Naive thymus-derived CD4-positive, alpha-beta T cell (primary cell): ENCODE results near the gene MED13L. TPM values are rescaled to one million over a fixed set of nuclear protein-coding genes. Genes with fewer than 3 reads are reported as not detected.

Experiments
- ATAC-seq: fragments of 150-1000 bp; cut with Tn5 transposase; 2 replicates; pipeline ENCODE4 v1.10.0; 2021; ENCODE audit warnings: mild to moderate bottlenecking, moderate library complexity
- CTCF ChIA-PET: fragments of 350-600 bp; sonication (Branson Sonifier 250); formaldehyde crosslinking; loops from one replicate; lab custom pipeline; 2021; ENCODE audit warnings: antibody characterized with exemption; lab: Charles Lee
- POLR2A ChIA-PET: fragments of 350-600 bp; sonication (Branson Sonifier 250); formaldehyde crosslinking; loops from one replicate; lab custom pipeline; 2021; ENCODE audit warnings: antibody characterized with exemption, inconsistent platforms; lab: Charles Lee
- DNase-seq, 9 donors: peaks; one replicate each; pipeline versions ENCODE4 v3.0.0 to v3.0.0-alpha.2; 2020 to 2022; ENCODE audit warnings: mixed read lengths in 1 of 9
- H3K27ac ChIP-seq: one replicate; pipeline ENCODE4 v1.7.0; 2013; ENCODE audit warnings: mild to moderate bottlenecking, low read depth, low read length, moderate library complexity
- H3K27me3 ChIP-seq, 2 donors: one replicate each; pipeline ENCODE4 v1.7.0; 2013; ENCODE audit warnings: low read length in 2 of 2, mild to moderate bottlenecking in 2 of 2, moderate library complexity in 2 of 2; ENCODE audit not compliant: control insufficient read depth in 2 of 2, insufficient read depth in 2 of 2
- H3K36me3 ChIP-seq, 3 experiments: 1 replicate in 2 of 3; 2 replicates in 1 of 3; pipeline ENCODE4 v1.7.0; 2013; ENCODE audit warnings: low read length in 3 of 3, mild to moderate bottlenecking in 3 of 3, moderate library complexity in 1 of 3; ENCODE audit not compliant: insufficient read depth in 3 of 3, control insufficient read depth in 2 of 3
- H3K4me1 ChIP-seq, 2 donors: one replicate each; pipeline ENCODE4 v1.7.0; 2013; ENCODE audit warnings: low read length in 2 of 2, mild to moderate bottlenecking in 2 of 2, moderate library complexity in 1 of 2; ENCODE audit not compliant: control insufficient read depth in 2 of 2, insufficient read depth in 2 of 2
- H3K4me3 ChIP-seq: 2 replicates; pipeline ENCODE4 v1.7.0; 2013; ENCODE audit warnings: mild to moderate bottlenecking, low read length
- H3K9me3 ChIP-seq, 3 experiments: 1 replicate in 2 of 3; 2 replicates in 1 of 3; pipeline ENCODE4 v1.7.0; 2013; ENCODE audit warnings: low read length in 3 of 3; ENCODE audit not compliant: control insufficient read depth in 2 of 3
- H3K27ac Mint-ChIP-seq, 9 donors: one replicate each; pipeline ENCODE4 v1.8.0; 2020 to 2022; ENCODE audit warnings: mixed read lengths in 9 of 9, mild to moderate bottlenecking in 8 of 9, moderate library complexity in 5 of 9, inconsistent platforms in 2 of 9
- H3K27me3 Mint-ChIP-seq, 5 donors: one replicate each; pipeline ENCODE4 v1.8.0; 2021 to 2022; ENCODE audit warnings: mixed read lengths in 5 of 5, mild to moderate bottlenecking in 1 of 5
- H3K36me3 Mint-ChIP-seq, 5 donors: one replicate each; pipeline ENCODE4 v1.8.0; 2020 to 2022; ENCODE audit warnings: mixed read lengths in 5 of 5, mild to moderate bottlenecking in 3 of 5, inconsistent platforms in 1 of 5
- H3K4me1 Mint-ChIP-seq, 7 donors: one replicate each; pipeline ENCODE4 v1.8.0; 2020 to 2022; ENCODE audit warnings: mixed read lengths in 7 of 7, mild to moderate bottlenecking in 3 of 7, inconsistent platforms in 1 of 7
- H3K4me3 Mint-ChIP-seq, 10 donors: one replicate each; pipeline ENCODE4 v1.8.0; 2020 to 2022; ENCODE audit warnings: mild to moderate bottlenecking in 10 of 10, mixed read lengths in 10 of 10, moderate library complexity in 6 of 10, inconsistent platforms in 2 of 10
- H3K9me3 Mint-ChIP-seq, 11 donors: one replicate each; pipeline ENCODE4 v1.8.0; 2020 to 2022; ENCODE audit warnings: mixed read lengths in 11 of 11, mild to moderate bottlenecking in 4 of 11, inconsistent platforms in 1 of 11, moderate library complexity in 1 of 11
- intact Hi-C, 2 donors: fragments of 100-400 bp; cut with micrococcal nuclease; formaldehyde crosslinking; loops; one replicate each; pipeline ENCODE4 v1.15.1; 2023
- polyA plus RNA-seq, 2 donors: library from polyadenylated mRNA; unstranded; fragments of 300-500 nt; fragmentation: Illumina TruSeq; gene quantifications; one replicate each; pipeline ENCODE4 v1.2.3, GENCODE V29; 2021
- total RNA-seq, 6 experiments: library from RNA in 5 of 6; stranded (reverse) in 5 of 6; gene quantifications; 1 replicate in 5 of 6; 2 replicates in 1 of 6; pipeline ENCODE4 v1.2.3 and lab custom pipeline; 2021 to 2026

MED13L gene
- total and polyA plus RNA-seq, 7 experiments from 2014 or later = 8.3 to 283 (median 155) TPM

- POLR2A ChIA-PET = interaction anchor here (0.9 kb wide), 1 partner anchor 1196 kb away, joined by 4 read pairs; no protein-coding TSS in a partner anchor
- H3K36me3 Mint-ChIP-seq = peaks cover 18 to 56% (median 44%) of the 10 kb centered on the region in 5 donors
Observed at GRCh38 chr12:115988625-115989563, 288.6 kb downstream of the MED13L start.

GRCh38 chr12:115988212-115988611 is 289.3 kb downstream of the MED13L start:
- Histone ChIP-seq H3K36me3 (peaks cover 10 to 59% (median 13%) of the 10 kb centered on the region in 3 experiments), H3K27me3 (no peaks in the 10 kb centered on the region), H3K4me1 (no peaks in the 10 kb centered on the region), H3K27ac (no peak overlapping the region), H3K4me3 (no peak overlapping the region), H3K9me3 (no peaks in the 10 kb centered on the region)
- Mint-ChIP-seq H3K4me3 (no peak overlapping the region), H3K4me1 (peaks cover 18 to 30% (median 27%) of the 10 kb centered on the region in 7 donors), H3K27ac (peak overlapping the region in 5 of 9 donors; percentile 10 to 69 (median 15)), H3K9me3 (no peaks in the 10 kb centered on the region), H3K27me3 (no peaks in the 10 kb centered on the region), H3K36me3 (peaks cover 18 to 56% (median 38%) of the 10 kb centered on the region in 5 donors)
- POLR2A ChIA-PET = interaction anchor here (0.9 kb wide), 1 partner anchor 1197 kb away, joined by 4 read pairs; no protein-coding TSS in a partner anchor
- intact Hi-C loops = no loop called here
- CTCF ChIA-PET = no interaction called here
- DNase-seq = no peak
- no peak for ATAC-seq

More at GRCh38 chr12:115988625-115989563, 288.6 kb downstream of the MED13L start:
- DNase-seq (no peak), ATAC-seq (no peak)
- Mint-ChIP-seq H3K27me3 (no peaks in the 10 kb centered on the region), H3K4me1 (peaks cover 18 to 32% (median 27%) of the 10 kb centered on the region in 7 donors), H3K4me3 (peak overlapping the region in 1 of 10 donors; percentile 22), H3K27ac (peak overlapping the region in 8 of 9 donors; percentile 2 to 76 (median 25)), H3K9me3 (no peaks in the 10 kb centered on the region)
- intact Hi-C loops = no loop called here
- Histone ChIP-seq H3K27ac (no peak overlapping the region), H3K4me1 (no peaks in the 10 kb centered on the region), H3K4me3 (no peak overlapping the region), H3K9me3 (no peaks in the 10 kb centered on the region), H3K27me3 (no peaks in the 10 kb centered on the region), H3K36me3 (peaks cover 10 to 56% (median 13%) of the 10 kb centered on the region in 3 experiments)
- CTCF ChIA-PET = interaction anchor here (0.9 to 1.2 kb wide), 2 partner anchors 247 to 720 kb away, joined by 3 read pairs; no protein-coding TSS in a partner anchor

GRCh38 chr12:115984616-115985015 is 292.9 kb downstream of the MED13L start:
- no peak for DNase-seq
- H3K4me3 ChIP-seq = no peak overlapping the region
- Mint-ChIP-seq H3K4me3 (no peak overlapping the region), H3K36me3 (peaks cover 15 to 59% (median 21%) of the 10 kb centered on the region in 5 donors), H3K27me3 (no peaks in the 10 kb centered on the region), H3K4me1 (peaks cover 13 to 19% (median 15%) of the 10 kb centered on the region in 7 donors), H3K27ac (no peak overlapping the region), H3K9me3 (no peaks in the 10 kb centered on the region)
- CTCF ChIA-PET = no interaction called here
- no peaks in the 10 kb centered on the region for H3K9me3 ChIP-seq
- H3K27ac ChIP-seq = no peak overlapping the region
- POLR2A ChIA-PET = no interaction called here
- peaks cover 12 to 60% (median 12%) of the 10 kb centered on the region in 3 experiments for H3K36me3 ChIP-seq
- intact Hi-C loops = no loop called here
- H3K27me3 ChIP-seq = no peaks in the 10 kb centered on the region
- no peaks in the 10 kb centered on the region for H3K4me1 ChIP-seq
- no peak for ATAC-seq

GRCh38 chr12:115983226-115983798 is 294.2 kb downstream of the MED13L start:
- no peaks in the 10 kb centered on the region for H3K27me3 ChIP-seq
- peaks cover 0 to 6% (median 2%) of the 10 kb centered on the region in 7 donors for H3K4me1 Mint-ChIP-seq
- no peak for DNase-seq
- H3K27ac ChIP-seq = no peak overlapping the region
- H3K9me3 Mint-ChIP-seq = no peaks in the 10 kb centered on the region
- H3K36me3 Mint-ChIP-seq = peaks cover 15 to 55% (median 18%) of the 10 kb centered on the region in 5 donors
- POLR2A ChIA-PET = no interaction called here
- H3K36me3 ChIP-seq = peaks cover 12 to 64% (median 12%) of the 10 kb centered on the region in 3 experiments
- H3K9me3 ChIP-seq = no peaks in the 10 kb centered on the region
- no peaks in the 10 kb centered on the region for H3K27me3 Mint-ChIP-seq
- no peak for ATAC-seq
- peak overlapping the region in 1 of 9 donors; percentile 25 for H3K27ac Mint-ChIP-seq
- intact Hi-C loops = no loop called here
- CTCF ChIA-PET = interaction anchor here (1.4 to 2.2 kb wide), 2 partner anchors 14 to 726 kb away, joined by 4 to 6 read pairs; no protein-coding TSS in a partner anchor
- no peak overlapping the region for H3K4me3 Mint-ChIP-seq
- H3K4me1 ChIP-seq = no peaks in the 10 kb centered on the region
- H3K4me3 ChIP-seq = no peak overlapping the region

- H3K4me3 ChIP-seq = no peak overlapping the region
- no peaks in the 10 kb centered on the region for H3K27me3 Mint-ChIP-seq
- ChIA-PET CTCF (interaction anchor here (1.4 kb wide), 1 partner anchor 17 kb away, joined by 4 read pairs; no protein-coding TSS in a partner anchor), POLR2A (interaction anchor here (0.6 kb wide), 1 partner anchor 557 kb away, joined by 5 read pairs; no protein-coding TSS in a partner anchor)
- H3K27ac Mint-ChIP-seq = peak overlapping the region in 1 of 9 donors; percentile 25
- H3K4me1 ChIP-seq = no peaks in the 10 kb centered on the region
- intact Hi-C loops = no loop called here
- ATAC-seq (no peak), DNase-seq (no peak)
- no peaks in the 10 kb centered on the region for H3K9me3 Mint-ChIP-seq
- no peaks in the 10 kb centered on the region for H3K27me3 ChIP-seq
- peaks cover 0 to 5% (median 0%) of the 10 kb centered on the region in 7 donors for H3K4me1 Mint-ChIP-seq
- H3K36me3 Mint-ChIP-seq = peaks cover 8 to 56% (median 12%) of the 10 kb centered on the region in 5 donors
- peaks cover 7 to 50% (median 13%) of the 10 kb centered on the region in 3 experiments for H3K36me3 ChIP-seq
- H3K9me3 ChIP-seq = no peaks in the 10 kb centered on the region
- no peak overlapping the region for H3K27ac ChIP-seq
- H3K4me3 Mint-ChIP-seq = no peak overlapping the region
Observed at GRCh38 chr12:115980339-115980738, 297.2 kb downstream of the MED13L start.

- no peak overlapping the region for H3K27ac ChIP-seq
- intact Hi-C loops = no loop called here
- no peaks in the 10 kb centered on the region for H3K4me1 ChIP-seq
- H3K4me1 Mint-ChIP-seq = peaks cover 0 to 5% (median 0%) of the 10 kb centered on the region in 7 donors
- peaks cover 13 to 61% (median 14%) of the 10 kb centered on the region in 5 donors for H3K36me3 Mint-ChIP-seq
- peaks cover 7 to 54% (median 17%) of the 10 kb centered on the region in 3 experiments for H3K36me3 ChIP-seq
- no peak overlapping the region for H3K4me3 Mint-ChIP-seq
- ATAC-seq (no peak), DNase-seq (no peak)
- no peaks in the 10 kb centered on the region for H3K27me3 Mint-ChIP-seq
- H3K27ac Mint-ChIP-seq = no peak overlapping the region
- H3K27me3 ChIP-seq = no peaks in the 10 kb centered on the region
- CTCF ChIA-PET = interaction anchor here (1.2 kb wide), 1 partner anchor 729 kb away, joined by 3 read pairs; no protein-coding TSS in a partner anchor
- POLR2A ChIA-PET = interaction anchor here (0.6 kb wide), 1 partner anchor 558 kb away, joined by 5 read pairs; no protein-coding TSS in a partner anchor
- H3K9me3 Mint-ChIP-seq = no peaks in the 10 kb centered on the region
- H3K4me3 ChIP-seq = no peak overlapping the region
- H3K9me3 ChIP-seq = no peaks in the 10 kb centered on the region
Observed at GRCh38 chr12:115979851-115980250, 297.6 kb downstream of the MED13L start.
